Fibroblast of skin of right quadriceps (primary cell): ENCODE data around the gene FABP3.
A peak's percentile ranks its signal among the peaks of the same experiment; 100 is the strongest.

Experiments
- DNase-seq: peaks from one replicate; pipeline ENCODE4 v3.0.0-alpha.2; 2013

Gene FABP3

DNA sequence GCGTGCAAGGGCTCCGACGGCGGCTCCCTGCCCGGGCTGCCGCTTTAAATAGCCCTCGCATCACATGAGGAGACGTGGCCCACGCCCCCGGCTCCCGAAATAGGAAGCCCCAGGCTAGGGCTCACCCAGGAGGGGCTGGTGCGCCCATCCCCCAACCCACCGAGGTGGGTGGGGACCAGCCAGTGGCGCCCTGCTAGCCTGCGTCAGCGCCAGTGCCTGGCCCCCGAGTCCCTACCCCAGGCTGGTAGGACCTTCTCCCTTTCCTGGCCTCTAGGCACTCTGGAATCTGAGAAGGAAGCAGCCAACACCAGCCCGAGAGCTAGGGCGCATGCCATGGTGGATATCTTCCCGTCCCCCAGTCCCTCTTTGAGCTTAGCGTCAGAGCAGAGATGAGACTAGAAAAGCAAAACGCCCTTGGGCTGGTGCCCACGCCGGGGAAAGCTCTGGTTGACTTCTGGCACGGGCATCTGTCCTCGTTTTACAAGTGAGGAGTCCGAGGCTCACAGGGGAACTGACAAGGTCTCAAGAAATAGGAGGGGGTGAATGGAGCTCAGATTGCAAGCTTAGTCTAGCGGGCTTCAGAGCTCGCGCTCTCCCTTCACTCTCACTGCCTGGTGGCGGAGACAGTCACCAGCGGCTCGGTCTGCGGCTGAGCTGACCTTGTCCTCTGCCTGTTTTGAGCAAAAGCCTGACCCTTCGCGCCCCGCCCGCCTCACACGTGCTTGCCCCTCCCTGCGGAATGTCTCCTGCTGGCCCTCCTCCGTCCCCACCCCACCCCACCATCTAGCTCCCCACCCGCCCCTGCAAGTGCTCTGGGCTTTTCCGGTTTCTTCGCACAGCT lies at the start of gene FABP3:
TSS of gene FABP3 (minus strand) at position 21 of the 841 bp plus-strand sequence. CDS start 62 bp downstream, outside the sequence.
- peak; percentile 47 for DNase-seq

DNA sequence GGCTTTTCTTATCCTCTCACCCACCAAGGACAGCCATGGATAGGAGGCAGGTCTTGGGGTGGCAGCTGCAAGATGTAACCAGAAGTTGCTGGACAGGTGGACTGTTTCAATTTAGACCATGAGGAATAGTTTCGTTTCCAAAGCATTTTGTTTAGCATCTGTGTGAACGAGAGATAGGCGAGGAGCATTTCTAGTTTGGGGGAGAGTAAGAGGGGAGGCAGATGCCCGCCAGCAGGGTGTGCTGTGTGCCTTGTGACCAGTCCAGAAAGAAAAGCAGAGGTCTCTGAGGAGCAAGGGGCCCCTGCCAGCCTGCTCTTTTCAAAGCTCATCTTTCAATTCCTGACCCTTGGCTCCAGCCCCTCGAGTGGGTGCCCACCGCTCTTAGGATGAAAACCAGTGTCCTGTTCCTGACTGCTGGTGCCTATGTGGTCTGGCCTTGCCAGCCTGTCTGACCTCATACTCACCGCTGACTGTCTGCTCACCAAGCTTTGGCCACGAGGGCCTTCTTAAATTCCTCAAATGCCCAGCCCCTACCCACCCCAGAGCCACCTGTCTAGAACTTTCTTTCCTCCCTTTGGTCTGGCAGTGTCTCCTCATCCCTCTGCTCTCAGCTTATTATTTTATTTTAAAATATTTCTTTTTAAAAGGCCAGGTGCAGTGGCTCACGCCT lies 48.6 kb upstream of the FABP3 start:
- no peak for DNase-seq

DNA sequence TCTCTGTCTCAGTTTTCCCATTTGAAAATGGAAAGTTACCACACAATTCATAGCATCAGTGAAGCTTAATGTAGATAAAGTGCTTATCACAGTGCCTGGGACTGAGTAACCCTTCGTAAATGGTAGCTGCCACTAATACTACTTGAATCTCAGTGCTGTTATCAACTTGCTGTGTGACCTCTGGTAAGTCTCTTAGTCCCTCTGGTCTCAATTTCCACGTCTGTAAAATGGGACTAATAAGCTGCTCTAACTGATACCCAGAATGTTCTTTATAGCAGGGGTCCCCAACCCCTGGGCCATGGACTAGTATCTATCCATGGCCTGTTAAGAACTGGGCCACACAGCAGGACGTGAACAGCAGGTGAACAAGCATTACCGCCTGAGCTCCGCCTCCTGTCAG lies 47.8 kb upstream of the FABP3 start:
- DNase-seq: no peak

DNA sequence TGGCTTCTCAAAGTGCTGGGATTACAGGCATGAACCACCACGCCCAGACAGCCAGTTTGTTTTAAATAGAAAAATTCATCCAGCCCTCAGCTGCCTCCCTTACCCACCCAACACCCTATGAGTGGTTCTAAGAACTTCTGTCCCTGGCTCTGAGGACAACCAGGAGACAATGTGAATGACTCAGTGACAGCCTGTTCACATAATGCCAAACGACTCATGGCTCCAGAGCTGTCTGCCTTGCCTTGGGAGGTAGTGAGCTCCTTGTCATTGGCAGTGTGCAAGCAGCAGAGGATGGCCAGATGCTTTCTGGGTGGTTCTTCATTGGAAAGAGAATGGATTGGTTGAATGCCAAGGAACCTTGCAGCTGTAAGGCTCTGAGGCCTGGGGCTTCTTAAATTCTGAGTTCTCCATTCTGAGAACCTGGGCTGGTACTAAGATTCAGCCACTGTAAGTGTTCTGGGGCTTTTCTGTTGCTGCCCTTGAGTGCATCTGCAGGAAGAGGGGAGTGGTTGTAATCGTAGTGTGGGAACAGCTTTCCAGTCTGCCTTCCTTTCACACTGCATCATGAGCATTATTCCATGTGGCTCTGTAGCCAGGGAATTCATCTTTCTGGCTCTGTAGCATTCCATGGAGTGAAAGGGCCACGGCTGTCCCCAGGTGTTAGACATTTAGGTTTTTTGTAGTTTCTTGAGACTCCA lies 45.9 kb upstream of the FABP3 start:
- DNase-seq: no peak

DNA sequence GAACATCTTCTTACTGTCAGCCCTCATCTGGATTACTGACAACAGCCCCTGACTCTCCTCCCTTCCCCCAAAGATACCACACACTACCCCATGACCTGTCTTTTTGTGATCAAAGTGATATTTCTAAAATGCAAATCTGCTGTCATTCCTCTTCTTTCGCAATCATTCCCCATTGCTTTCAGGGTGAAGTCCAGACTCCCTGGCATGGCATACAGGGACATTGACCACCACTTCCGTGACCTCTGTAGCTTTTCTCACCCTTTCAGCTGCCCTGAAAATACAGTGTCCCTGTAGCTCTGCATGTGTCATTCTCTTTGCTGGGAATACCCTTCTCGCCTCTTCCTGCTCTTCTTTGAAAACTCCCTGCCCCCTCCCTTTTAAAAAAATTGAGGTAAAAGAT lies 44.3 kb upstream of the FABP3 start:
- DNase-seq: no peak

DNA sequence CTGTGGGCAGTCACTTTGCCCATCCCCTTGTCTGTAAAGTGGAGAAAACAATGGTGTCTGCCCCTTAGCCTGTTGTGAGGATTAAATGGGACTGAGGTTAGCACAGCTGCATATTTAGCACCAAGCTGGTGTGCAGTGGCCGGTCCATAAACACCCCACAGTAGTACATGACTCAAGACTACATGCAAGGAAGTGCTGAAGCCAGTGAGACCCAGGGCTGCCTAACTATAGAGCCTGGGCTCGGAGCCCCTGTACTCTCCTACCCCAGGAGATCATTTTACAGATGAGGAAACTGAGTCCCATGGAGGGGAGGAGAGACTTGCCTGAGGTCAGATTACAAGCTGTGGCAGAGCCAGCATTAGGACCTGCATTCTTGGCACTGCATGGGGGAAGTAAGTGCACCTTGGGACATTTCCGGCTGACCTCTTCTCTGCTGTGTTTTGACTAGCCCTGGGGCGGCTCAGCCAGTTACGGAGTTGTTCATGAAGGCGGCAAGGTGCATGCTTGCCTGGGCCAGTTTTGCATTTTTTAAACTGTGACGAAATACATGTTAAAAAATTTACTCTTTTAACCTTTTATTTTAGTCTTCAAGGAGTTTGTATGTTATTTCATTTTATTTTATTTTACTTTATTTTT lies 43.3 kb upstream of the FABP3 start:
- no peak for DNase-seq

DNA sequence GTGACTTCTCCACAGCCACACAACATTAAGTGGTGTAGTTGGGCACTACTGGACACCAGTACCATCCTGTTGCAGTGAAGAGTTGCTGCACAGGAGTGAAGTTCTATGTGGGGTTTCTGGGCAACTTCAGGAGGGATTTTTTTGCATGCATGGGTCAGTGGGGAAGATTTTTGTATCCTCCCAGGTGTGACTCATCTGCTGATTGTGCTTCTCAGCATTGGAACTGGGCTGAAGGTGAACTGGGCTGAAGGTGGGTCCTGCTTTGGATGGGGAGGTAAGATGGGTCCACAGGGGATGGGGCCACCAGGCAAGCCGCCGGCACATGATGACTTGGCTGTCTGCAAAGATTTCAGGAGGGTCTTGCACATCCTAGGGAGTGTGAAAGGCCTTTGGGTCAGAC lies 42.8 kb upstream of the FABP3 start:
- no peak for DNase-seq

DNA sequence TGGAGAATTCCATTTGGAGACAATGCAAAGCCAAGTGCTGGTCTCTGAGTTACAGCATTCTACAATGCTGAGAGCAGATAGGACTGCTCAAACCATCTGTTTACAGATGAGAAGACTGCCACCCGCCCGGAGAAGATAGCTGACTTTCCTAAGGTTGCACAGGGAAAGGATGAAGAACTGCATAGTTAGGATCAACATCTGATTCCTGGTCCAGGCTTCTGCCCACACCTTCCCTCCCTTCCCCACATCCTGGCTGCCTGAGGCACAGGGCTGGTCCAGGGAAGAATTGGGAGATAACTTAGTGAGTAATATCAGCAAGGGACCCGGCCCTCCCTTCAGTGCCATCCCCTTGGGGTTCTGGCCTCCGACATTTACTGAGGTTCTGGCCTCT lies 42.1 kb upstream of the FABP3 start:
- no peak for DNase-seq

DNA sequence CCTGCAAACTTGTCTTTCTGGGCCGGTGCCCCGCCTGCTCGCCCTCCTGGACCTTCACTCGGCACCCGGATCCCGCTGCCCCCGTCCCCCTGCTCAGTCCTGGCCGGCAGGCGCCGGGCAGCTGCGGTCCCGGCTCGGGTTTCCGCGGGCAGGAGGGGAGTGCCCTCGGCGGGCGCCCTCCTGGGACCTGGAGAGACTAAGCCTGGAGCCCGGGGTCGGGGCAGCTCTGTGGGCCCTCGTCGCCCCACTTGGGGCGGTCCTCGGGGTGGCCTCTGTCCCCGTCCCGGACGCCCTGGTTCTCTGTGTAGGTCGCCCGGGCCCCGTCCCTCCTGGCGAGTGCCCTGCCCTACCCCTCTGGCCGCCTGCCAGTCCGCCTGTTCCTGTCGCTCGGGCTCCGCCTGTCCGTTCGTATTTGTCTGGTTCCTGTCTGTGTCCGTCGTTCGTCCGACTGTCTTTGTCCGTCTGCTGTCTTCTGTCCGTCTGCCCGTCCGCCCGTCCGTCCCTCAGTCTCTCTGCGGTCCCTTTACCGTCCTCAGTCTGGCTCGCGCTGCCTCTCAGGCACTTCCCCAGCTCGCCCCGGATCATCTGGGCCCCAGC lies 40.6 kb upstream of the FABP3 start:
- DNase-seq: no peak

DNA sequence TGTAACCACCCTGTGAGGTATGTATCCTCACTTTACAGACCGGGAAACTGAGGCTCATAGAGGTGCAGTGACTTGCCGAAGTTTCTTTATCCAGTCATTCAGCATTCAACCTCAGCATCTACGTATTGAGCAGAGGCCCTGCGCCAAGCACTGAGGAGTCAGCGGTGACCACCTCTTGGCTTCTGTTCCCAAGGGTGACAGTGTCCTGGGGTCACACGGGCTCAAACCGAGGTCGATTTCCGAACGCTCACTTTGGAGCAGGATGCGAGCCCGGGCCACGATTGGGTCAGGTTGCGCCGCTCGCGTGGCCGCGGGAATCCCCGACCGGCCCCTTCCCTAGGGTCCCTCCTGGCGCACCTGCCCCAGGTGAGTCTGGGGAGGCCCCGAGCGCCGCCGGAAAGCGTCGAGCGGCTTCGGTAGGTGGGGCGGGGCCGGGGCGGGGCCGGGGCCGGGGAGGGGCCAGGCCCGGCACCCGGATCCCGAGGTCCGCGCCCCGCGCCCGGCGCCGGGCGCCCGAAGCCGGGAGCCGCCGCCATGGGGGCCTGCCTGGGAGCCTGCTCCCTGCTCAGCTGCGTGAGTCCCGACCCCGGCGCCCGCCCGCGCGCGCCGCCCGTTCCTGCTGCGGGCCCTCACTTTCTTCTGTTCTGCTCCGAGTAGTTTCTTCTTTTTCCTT lies 40.0 kb upstream of the FABP3 start, which contains the start of gene SERINC2:
TSS of gene SERINC2 (plus strand) at position 482 of the 673 bp plus-strand sequence. CDS start at position 535, 53 bp downstream.
- DNase-seq: no peak

DNA sequence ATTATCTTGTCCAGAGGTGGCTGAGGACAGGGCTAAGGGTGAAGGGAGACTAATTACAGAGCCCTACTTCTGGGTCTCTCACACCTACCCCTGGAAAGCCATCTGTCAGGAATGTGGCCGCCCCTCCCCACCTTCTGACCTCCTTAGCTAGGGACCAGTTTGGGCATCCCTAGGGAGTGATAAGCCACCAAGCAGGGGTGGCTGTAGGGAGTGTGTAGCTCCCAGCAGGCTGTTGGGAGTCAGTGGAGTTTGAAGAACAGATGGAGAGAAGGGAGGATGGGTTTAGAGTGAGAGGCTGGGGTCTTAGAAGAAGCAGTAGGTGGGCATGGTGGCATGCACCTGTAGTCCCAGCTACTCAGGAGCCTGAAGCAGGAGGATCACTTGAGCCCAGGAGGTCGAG lies 39.3 kb upstream of the FABP3 start:
- DNase-seq: no peak

DNA sequence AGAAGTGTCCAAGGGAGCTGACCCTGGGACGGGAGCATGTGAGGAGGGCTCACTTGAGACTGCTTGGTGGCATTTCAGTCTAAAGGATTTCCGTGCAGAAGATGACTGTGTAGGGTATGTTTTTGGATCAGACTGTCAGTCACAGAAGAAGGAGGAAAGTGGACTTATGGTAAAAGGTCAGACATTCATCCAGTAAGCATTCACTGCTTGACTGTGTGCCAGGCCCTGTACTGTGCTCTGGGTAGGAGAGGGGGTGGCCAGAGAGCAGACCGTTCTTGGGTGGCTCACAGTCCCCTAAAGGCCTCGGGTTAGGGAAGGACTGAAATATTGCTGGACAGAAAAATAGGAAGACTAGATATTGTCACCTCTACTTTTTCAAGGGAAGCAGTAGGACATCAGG lies 38.0 kb upstream of the FABP3 start:
- no peak for DNase-seq

DNA sequence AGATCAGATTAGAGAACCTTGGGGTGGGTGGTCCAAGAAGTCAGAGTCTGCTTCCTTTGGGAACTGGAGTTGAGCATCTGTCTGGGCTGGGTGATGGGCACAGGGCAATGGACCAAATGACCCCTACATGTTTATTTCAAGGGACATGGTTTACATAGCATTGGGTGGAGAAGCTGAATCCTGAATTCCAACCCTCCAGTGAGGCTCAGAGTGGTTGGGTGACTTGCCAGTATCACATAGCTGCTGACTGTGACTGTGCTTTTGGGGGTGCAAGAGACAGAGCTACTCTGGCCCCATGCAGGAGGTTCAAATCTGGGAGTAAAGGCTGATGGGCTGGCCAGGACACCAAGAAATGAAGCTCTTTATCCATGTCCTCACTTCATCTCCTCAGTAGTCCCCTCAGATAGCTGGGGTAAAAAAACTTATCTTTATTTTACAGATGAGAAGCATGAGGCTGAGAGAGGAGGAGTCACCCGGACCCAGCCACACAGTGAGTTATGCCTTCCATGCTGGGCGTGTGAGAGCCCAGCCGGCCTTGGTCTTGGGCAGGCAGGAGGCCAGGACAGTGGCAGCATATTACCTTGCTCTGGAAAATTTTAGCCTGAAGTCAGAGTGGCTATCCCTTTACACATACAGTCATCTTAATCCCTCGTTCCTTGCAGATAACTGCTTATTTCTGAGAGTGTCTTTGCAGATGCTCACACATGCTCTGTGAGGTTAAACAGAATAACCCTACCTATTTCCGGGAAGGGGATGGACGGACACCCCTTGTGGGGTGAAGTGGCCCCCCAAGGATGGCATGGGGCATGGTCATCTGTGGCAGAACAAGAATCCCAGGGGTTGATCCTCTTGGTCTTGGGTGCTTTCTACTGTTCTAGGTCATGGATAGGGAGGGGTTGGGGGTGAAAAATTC lies 37.3 kb upstream of the FABP3 start:
- no peak for DNase-seq

DNA sequence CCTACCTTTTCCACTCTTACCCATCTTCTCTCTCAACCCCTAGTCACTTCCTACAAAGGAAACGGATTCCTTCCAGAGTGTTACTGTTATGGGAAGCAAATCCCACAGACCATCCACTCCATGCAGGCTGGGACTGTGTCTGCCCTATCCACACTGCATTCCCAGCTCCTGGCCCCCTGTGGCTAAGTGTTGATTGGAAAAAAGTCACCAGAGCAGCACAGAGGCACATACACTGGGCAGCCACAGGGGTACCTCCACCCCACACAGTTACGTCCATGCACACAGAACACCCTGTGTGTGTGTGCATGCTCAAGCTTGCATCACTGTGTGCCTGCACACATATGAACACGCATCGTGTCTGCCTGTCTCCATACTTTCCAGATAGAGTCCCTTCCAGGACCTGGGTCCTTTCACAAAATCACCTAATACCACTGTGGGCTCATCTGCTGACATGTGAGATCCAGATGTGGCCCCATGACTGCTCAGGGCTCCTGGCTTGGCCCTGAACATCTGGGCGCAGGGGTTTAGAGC lies 36.0 kb upstream of the FABP3 start:
- DNase-seq: no peak

DNA sequence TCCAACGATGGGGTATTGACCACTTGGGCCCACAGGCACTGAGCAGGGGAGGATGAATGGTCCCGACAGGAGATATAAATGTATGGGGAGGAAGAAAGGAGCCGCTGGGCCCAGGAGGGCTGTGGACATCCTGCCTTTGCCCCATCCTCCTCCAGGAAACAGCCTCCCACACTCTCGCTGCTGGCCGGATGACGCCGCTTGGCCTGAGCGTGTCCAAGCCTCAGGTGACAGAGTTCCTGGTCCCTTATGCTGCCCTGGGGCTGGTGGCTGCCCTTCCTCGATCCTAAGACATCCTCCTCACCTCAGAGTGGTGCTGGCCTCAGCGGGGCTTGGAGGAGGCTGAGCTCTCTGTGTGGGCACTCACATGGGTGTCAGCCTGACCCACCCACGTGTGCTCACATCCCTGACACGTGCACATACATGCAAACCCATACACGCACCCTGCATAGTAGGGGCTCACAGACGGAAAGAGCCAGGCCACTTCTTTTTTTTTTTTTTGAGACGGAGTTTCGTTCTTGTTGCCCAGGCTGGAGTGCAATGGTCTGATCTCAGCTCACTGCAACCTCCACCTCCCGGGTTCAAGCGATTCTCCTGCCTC lies 34.3 kb upstream of the FABP3 start:
- no peak for DNase-seq

DNA sequence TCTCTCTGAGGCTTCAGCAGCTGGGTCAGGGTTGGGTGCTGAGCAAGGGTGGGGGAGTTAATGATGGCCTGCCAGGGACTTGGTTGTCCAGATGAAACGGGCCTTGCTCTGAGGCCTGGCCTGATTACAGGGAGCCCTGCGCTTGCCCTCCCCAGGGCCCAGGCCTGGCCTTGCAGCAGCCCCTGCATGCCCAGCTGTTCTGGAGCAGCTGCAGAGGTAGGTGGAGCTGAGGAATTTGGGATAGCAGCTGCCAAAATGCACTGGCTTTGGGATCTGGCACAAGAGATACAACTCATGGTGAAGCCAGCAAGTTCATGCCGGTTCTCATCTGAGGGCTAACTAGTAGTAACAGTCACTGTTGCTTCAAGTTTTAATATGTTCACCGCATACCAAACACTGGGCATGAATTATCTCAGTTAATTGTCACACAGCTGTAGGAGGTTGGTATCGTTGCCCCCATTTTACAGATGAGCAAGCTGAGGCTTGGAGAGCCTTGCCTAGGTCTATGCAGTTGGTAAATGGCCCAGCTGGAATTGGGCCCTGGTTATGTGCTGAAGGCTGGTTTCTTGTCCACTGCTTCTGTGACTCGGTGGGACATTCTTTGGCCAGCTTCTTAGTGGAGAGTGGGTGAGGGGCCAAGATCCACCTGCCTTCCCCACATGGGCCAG lies 32.8 kb upstream of the FABP3 start:
- DNase-seq: no peak

DNA sequence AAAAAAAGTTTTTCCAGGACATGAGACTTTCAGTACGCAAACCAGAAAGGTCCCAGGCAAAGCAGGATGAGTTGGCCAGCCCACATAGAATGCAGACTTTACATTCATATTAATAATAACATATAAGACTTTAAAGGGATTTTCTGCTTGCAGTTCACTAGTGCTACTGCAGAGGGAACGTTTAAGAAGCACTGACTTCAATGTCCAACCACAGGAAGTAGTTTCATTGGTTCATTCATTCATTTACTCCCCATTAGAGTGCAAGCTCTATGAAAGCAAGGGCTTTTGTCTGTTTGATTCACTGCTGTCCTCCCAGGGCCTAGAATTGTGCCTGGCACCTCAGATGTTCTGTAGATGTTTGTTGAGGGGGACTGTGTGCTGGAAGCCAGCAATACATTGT lies 28.4 kb upstream of the FABP3 start:
- no peak for DNase-seq

DNA sequence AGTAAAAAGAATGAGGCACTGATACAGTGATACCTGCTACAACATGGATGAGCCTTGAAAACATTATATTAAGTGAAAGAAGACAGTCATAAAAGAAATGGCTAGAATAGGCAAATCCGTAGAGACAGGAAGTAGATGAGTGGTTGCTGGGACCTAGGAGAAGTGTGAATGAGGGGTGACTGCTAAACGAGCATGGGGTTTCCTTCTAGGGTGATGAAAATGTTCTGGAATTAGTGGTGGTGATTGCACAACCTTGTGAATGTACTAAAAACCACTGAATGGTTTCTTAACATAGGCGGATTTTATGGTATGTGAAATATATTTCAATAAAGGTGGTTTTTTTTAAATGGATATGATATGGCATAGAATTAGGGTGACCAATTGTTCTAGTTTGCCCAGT lies 27.5 kb upstream of the FABP3 start:
- DNase-seq: peak; percentile 87

DNA sequence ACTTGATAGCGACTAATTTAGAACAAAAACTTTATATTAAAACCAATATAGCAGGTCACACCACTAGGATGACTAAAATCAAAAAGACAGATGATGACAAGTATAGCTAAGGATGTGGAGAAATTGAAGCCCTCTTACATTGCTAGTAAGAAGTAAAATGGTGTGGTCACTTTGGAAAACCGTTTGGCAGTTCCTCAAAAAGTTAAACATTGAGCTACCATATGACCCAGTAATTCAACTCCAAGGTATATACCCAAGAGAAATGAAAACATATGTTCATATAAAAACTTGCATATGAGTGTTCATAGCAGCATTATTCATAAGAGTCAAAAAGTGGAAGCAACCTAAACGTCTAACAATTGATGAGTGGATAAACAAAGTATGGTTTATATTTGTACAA lies 27.1 kb upstream of the FABP3 start:
- peak; percentile 53 for DNase-seq

DNA sequence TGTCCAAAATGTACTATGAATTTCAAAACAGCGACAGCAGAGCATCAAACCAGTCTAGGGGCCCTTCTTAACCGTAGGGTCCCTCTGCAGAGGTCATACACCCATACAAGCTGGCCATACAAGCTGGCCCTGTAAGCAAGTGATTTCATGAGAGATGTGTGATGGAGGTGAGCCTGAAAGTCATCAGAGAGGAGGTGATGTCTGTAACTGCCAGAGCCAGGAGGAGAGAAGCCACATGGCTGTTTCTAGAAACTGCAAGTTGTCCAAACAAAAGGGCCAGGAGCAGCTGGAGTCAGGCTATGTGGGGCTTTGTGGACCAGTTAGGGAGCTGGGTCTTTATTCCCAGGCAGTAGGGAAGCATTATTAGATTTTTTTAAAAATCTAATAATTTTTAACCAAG lies 25.4 kb upstream of the FABP3 start:
- no peak for DNase-seq
